ENCODE measurements around the gene COL9A3. TPM values are rescaled to one million over a fixed set of nuclear protein-coding genes. Genes with fewer than 3 reads are reported as not detected.

Gene COL9A3
- total RNA-seq, 2 donors from 2014 or later = not detected

Other genes starting within 250 kb of the COL9A3 start
- gene SLCO4A1, start 174.5 kb upstream of the COL9A3 start, total RNA-seq = 1 to 10 TPM; 1.9 TPM
- gene NTSR1, start 108.2 kb upstream of the COL9A3 start, total RNA-seq = under 1 TPM in 1 of 2 donors, not detected in 1; 0.10 TPM
- gene MRGBP, start 20.6 kb upstream of the COL9A3 start, total RNA-seq = 1 to 10 TPM; 6.5 to 6.8 TPM
- gene OGFR, start 12.2 kb upstream of the COL9A3 start, total RNA-seq = 10 to 100 TPM; 39.4 to 41.3 TPM
- gene TCFL5, start 44.8 kb downstream of the COL9A3 start, total RNA-seq = 1 to 10 TPM; 4.4 to 5.0 TPM
- 10 to 100 TPM; 58.3 to 65.7 TPM for gene DIDO1, start 109.5 kb downstream of the COL9A3 start, total RNA-seq
- 10 to 100 TPM; 33.4 to 39.9 TPM for gene GID8, start 121.1 kb downstream of the COL9A3 start, total RNA-seq
- 1 to 10 TPM in 1 of 2 donors, under 1 TPM in 1; 0.89 to 2.4 TPM for gene SLC17A9, start 135.7 kb downstream of the COL9A3 start, total RNA-seq
- not detected for gene BHLHE23, start 189.9 kb downstream of the COL9A3 start, total RNA-seq